Gastrocnemius medialis (tissue), 4 donors: ENCODE results near the gene SERPINA5. TPM values are rescaled to one million over a fixed set of nuclear protein-coding genes. Genes with fewer than 3 reads are reported as not detected.

Experiments
- ATAC-seq, 2 donors: fragments of 150-250 bp; one replicate each; pipeline ENCODE4 v1.9.1; 2016
- DNase-seq, 2 donors: peaks; one replicate each; pipeline ENCODE4 v3.0.0-alpha.2; 2019
- H3K27ac ChIP-seq, 4 donors: fragments of 200-600 bp; sonication (generic); 1 replicate in 1 of 4; 2 replicates in 3 of 4; pipeline ENCODE4 v1.5.1; 2016 to 2018; ENCODE audit warnings: mild to moderate bottlenecking in 2 of 4, moderate library complexity in 1 of 4
- H3K27me3 ChIP-seq, 3 donors: fragments of 200-600 bp; sonication (generic) in 2 of 3; 1 replicate in 1 of 3; 2 replicates in 2 of 3; pipeline versions ENCODE4 v1.5.1 to v1.6.0; 2016 to 2019; ENCODE audit warnings: mild to moderate bottlenecking in 1 of 3, moderate library complexity in 1 of 3
- H3K36me3 ChIP-seq, 2 donors: fragments of 200-600 bp; sonication (generic) in 1 of 2; one replicate each; pipeline ENCODE4 v1.5.1; 2017 to 2018
- H3K4me1 ChIP-seq, 2 donors: fragments of 200-600 bp; sonication (generic) in 1 of 2; one replicate each; pipeline ENCODE4 v1.5.1; 2016 to 2017; ENCODE audit warnings: mild to moderate bottlenecking in 2 of 2
- H3K4me3 ChIP-seq, 4 donors: fragments of 200-600 bp; sonication (generic) in 3 of 4; 1 replicate in 1 of 4; 2 replicates in 3 of 4; pipeline ENCODE4 v1.5.1; 2016 to 2019; ENCODE audit warnings: mild to moderate bottlenecking in 2 of 4
- H3K9me3 ChIP-seq, 3 donors: fragments of 200-600 bp; sonication (generic) in 2 of 3; 1 replicate in 1 of 3; 2 replicates in 2 of 3; pipeline ENCODE4 v1.5.1; 2016 to 2019
- POLR2A ChIP-seq, 2 donors: fragments of 450-650 bp; IDR thresholded peaks; one replicate each; pipeline ENCODE4 v1.6.1; 2017; ENCODE audit warnings: antibody characterized with exemption in 2 of 2, mild to moderate bottlenecking in 2 of 2, moderate library complexity in 2 of 2
- in situ Hi-C, 4 donors: fragments of 200-750 bp; cut with MboI; loops; one replicate each; pipeline versions ENCODE4 v1.15.0 to v1.8.0; 2017; ENCODE audit warnings: low sequenced_read_pairs in 4 of 4
- intact Hi-C: fragments of 100-400 bp; cut with DNase I; formaldehyde crosslinking; loops from one replicate; pipeline ENCODE4 v1.15.1; 2023; ENCODE audit warnings: low total_unique reads
- total RNA-seq, 4 donors: library from RNA; depleted of rRNA; stranded (reverse); fragments of >200 nt; gene quantifications; one replicate each; pipeline versions ENCODE4 v1.1.0 to v1.2.3, GENCODE V29; 2016
- TF ChIP-seq, protein P1 (sequence below), 5 experiments: fragments of 450-650 bp in 3 of 5; fragments of 200-600 bp in 2 of 5; sonication (generic) in 2 of 5; IDR thresholded peaks in 4 of 5; conservative IDR thresholded peaks in 1 of 5; 1 replicate in 4 of 5; 2 replicates in 1 of 5; pipeline ENCODE4 v1.5.1; 2016 to 2019; ENCODE audit warnings: antibody characterized with exemption in 5 of 5, mild to moderate bottlenecking in 3 of 5, moderate library complexity in 3 of 5

Gene SERPINA5
- total RNA-seq, 4 donors from 2014 or later, result 1.8 to 63.2 (median 19.8) TPM

- no peak for TF ChIP-seq POLR2A (IDR thresholded peaks at IDR 0.05)
- TF ChIP-seq, protein P1, sequence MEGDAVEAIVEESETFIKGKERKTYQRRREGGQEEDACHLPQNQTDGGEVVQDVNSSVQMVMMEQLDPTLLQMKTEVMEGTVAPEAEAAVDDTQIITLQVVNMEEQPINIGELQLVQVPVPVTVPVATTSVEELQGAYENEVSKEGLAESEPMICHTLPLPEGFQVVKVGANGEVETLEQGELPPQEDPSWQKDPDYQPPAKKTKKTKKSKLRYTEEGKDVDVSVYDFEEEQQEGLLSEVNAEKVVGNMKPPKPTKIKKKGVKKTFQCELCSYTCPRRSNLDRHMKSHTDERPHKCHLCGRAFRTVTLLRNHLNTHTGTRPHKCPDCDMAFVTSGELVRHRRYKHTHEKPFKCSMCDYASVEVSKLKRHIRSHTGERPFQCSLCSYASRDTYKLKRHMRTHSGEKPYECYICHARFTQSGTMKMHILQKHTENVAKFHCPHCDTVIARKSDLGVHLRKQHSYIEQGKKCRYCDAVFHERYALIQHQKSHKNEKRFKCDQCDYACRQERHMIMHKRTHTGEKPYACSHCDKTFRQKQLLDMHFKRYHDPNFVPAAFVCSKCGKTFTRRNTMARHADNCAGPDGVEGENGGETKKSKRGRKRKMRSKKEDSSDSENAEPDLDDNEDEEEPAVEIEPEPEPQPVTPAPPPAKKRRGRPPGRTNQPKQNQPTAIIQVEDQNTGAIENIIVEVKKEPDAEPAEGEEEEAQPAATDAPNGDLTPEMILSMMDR (IDR thresholded peaks at IDR 0.05 in 4 of 5, conservative IDR thresholded peaks at IDR 0.05 in 1 of 5), result no peak
- Histone ChIP-seq H3K27me3 (no peaks in the 10 kb centered on the region), H3K9me3 (no peaks in the 10 kb centered on the region), H3K36me3 (no peaks in the 10 kb centered on the region), H3K4me3 (no peak overlapping the region), H3K4me1 (no peaks in the 10 kb centered on the region), H3K27ac (peak overlapping the region in 2 of 4 donors; percentile 11 to 33)
- in situ Hi-C loops (no loop called here), intact Hi-C loops (no loop called here)
- ATAC-seq (no peak), DNase-seq (no peak)
Measured at GRCh38 chr14:94571950-94572349, 9.3 kb upstream of the SERPINA5 start.

- Histone ChIP-seq H3K4me3 (no peak overlapping the region), H3K4me1 (no peaks in the 10 kb centered on the region), H3K9me3 (no peaks in the 10 kb centered on the region), H3K27ac (no peak overlapping the region), H3K36me3 (no peaks in the 10 kb centered on the region), H3K27me3 (no peaks in the 10 kb centered on the region)
- TF ChIP-seq POLR2A (IDR thresholded peaks at IDR 0.05), result no peak
- ATAC-seq, result no peak
- DNase-seq, result no peak
- intact Hi-C loops (no loop called here), in situ Hi-C loops (no loop called here)
Measured at GRCh38 chr14:94572637-94573303, 8.5 kb upstream of the SERPINA5 start.

DNA sequence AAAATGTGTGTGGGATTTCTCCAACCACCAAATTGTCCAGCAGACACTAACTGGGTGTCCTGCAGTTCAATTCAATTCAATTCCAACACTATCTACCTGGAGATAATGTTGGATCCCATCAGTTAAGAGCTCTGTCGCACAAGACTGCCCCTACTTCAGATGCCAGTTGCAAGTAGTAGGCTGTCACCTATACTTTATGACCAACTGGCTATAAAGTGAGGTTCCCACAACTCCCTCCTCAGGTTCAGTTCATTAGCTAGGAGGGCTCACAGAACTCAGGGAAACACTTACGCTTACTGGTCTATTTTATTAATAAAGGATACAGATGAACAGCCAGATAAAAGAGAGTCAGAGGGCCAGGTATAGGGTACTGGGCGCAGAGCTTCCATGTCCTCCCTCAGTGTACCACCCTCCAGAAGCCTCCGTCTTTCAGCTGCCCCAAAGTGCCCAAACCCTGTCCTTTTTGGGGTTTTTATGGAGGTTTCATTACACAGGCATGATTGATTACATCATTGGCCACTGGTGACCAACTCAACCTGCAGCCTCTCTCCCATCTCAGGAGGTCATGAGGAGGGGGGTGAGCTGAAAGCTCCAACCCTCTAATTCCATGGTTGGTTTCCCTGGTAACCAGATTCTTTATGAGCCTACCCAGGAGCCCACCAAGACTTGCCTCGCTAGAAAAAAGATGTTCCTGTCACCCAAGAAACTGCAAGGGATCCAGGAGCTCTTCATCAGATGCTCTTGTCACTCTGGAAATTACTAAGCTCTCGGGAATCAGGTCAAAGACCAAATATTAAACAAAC is 7.5 kb upstream of the SERPINA5 start:
- TF ChIP-seq, protein P1 (IDR thresholded peaks at IDR 0.05 in 4 of 5, conservative IDR thresholded peaks at IDR 0.05 in 1 of 5), result no peak
- TF ChIP-seq POLR2A (IDR thresholded peaks at IDR 0.05), result no peak
- ATAC-seq (no peak), DNase-seq (no peak)
- H3K27ac ChIP-seq, result no peak overlapping the region
- H3K4me1 ChIP-seq, result no peaks in the 10 kb centered on the region
- no peak overlapping the region for H3K4me3 ChIP-seq
- no peaks in the 10 kb centered on the region for H3K36me3 ChIP-seq
- H3K9me3 ChIP-seq, result no peaks in the 10 kb centered on the region
- H3K27me3 ChIP-seq, result no peaks in the 10 kb centered on the region
- in situ Hi-C loops, result no loop called here
- intact Hi-C loops, result no loop called here

- ATAC-seq (no peak), DNase-seq (no peak)
- Histone ChIP-seq H3K4me3 (no peak overlapping the region), H3K36me3 (no peaks in the 10 kb centered on the region), H3K27me3 (no peaks in the 10 kb centered on the region), H3K4me1 (no peaks in the 10 kb centered on the region), H3K9me3 (no peaks in the 10 kb centered on the region), H3K27ac (no peak overlapping the region)
- intact Hi-C loops, result no loop called here
- in situ Hi-C loops, result no loop called here
- TF ChIP-seq, protein P1 (IDR thresholded peaks at IDR 0.05 in 4 of 5, conservative IDR thresholded peaks at IDR 0.05 in 1 of 5), result no peak
- no peak for TF ChIP-seq POLR2A (IDR thresholded peaks at IDR 0.05)
Measured at GRCh38 chr14:94574336-94574735, 6.9 kb upstream of the SERPINA5 start.
